Neural progenitor cell (in vitro differentiated cells): ENCODE results near the gene CCDC183.
"Not testable (repeated sequence)": the region's sequence is repeated elsewhere in the genome, so short reads cannot be mapped to it uniquely, and the experiment has no call there.

Source experiments
- EZH2 ChIP-seq: fragments of 200-600 bp; sonication (generic); IDR thresholded peaks from 2 replicates; pipeline ENCODE4 v1.6.1; 2017; ENCODE audit warnings: antibody characterized with exemption, mild to moderate bottlenecking, moderate library complexity
- TF ChIP-seq, protein P1 (sequence below): fragments of 200-600 bp; sonication (generic); IDR thresholded peaks from 2 replicates; pipeline ENCODE4 v1.5.1; 2017; ENCODE audit warnings: antibody characterized with exemption, mild to moderate bottlenecking

DNA sequence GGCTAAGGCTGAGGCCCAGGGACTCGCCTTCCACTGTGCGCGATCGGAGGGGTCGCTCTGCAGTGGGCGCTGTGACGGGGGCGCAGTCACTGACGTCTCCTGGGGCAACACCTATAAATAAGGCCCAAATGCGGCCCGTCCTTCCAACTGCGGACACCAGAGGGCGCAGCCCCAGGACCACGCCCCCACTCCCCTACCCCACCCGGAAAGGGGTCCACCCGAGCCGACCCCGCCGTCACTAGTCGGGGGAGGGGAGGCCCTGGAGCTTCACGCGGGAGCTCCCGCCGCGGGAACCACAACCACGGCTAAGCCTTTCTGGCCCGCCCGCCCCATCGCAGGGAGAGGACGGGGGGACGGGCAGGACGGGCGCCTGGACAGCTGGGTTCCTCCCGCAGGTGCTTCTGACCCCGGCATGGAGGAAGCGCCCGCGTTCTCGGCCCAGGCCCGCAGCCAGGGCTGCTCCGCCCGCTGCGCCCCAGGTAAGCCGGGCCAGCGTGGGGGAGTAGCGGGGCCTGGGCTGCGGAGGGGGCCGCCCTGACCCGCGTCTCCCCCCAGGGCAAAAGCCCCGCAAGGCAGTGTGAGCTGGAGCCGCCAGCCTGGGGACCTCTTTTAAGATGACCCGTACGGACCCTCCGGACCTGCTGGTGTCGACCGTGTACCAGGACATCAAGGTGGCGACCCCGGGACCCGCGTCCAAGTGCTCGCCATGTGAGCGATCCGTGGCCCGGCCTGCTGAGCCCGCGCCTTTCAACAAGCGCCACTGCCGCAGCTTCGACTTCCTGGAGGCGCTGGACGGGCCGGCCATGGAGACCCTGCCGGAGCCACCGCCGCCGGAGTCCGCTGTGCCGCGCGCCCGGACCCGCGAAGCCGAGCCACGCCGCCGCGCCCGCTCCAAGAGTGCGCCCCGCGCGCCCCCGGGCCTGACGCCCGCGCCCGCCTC lies 47.9 kb downstream of the CCDC183 start:
- TF ChIP-seq, protein P1, sequence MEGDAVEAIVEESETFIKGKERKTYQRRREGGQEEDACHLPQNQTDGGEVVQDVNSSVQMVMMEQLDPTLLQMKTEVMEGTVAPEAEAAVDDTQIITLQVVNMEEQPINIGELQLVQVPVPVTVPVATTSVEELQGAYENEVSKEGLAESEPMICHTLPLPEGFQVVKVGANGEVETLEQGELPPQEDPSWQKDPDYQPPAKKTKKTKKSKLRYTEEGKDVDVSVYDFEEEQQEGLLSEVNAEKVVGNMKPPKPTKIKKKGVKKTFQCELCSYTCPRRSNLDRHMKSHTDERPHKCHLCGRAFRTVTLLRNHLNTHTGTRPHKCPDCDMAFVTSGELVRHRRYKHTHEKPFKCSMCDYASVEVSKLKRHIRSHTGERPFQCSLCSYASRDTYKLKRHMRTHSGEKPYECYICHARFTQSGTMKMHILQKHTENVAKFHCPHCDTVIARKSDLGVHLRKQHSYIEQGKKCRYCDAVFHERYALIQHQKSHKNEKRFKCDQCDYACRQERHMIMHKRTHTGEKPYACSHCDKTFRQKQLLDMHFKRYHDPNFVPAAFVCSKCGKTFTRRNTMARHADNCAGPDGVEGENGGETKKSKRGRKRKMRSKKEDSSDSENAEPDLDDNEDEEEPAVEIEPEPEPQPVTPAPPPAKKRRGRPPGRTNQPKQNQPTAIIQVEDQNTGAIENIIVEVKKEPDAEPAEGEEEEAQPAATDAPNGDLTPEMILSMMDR = peak; percentile 52
- TF ChIP-seq EZH2 = not testable (repeated sequence)
